Epithelial cell of umbilical artery (primary cell): ENCODE measurements around the gene FOXF1. TPM values are rescaled to one million over a fixed set of nuclear protein-coding genes. Genes with fewer than 3 reads are reported as not detected.

Experiments
- total RNA-seq: library from RNA; depleted of rRNA; stranded (reverse); fragments of >200 nt; gene quantifications from 2 replicates; pipeline ENCODE4 v1.2.3, GENCODE V29; 2014

Gene FOXF1
- total RNA-seq = 0.65 and 1.2 TPM in 2 replicates

GRCh38 chr16:86510465-86511261 is at the start of gene FOXF1:
Gene FOXF1, plus strand, starts transcription at chr16:86510527. Its CDS starts 43 bp downstream, at chr16:86510570.

GRCh38 chr16:86554917-86555703 is 44.8 kb downstream of the FOXF1 start, which contains the start of gene MTHFSD:
Gene MTHFSD, minus strand, starts transcription at chr16:86555235. Its CDS starts 51 bp downstream, at chr16:86555184.

Other genes starting within 250 kb of the FOXF1 start
- gene MTHFSD, start 44.7 kb downstream of the FOXF1 start, total RNA-seq = 7.8 and 16.9 TPM in 2 replicates
- gene FOXC2, start 56.3 kb downstream of the FOXF1 start, total RNA-seq = 2.4 and 2.6 TPM in 2 replicates
- gene FOXL1, start 68.0 kb downstream of the FOXF1 start, total RNA-seq = 4.5 and 4.9 TPM in 2 replicates